ENCODE measurements around the gene CARM1. TPM values are rescaled to one million over a fixed set of nuclear protein-coding genes. Genes with fewer than 3 reads are reported as not detected.

CARM1 gene
- total and polyA plus RNA-seq, 2 of the 13 experiments (the other 11 are each of a cell fraction or from before 2014, with no cell fraction given) = 27.6 to 55.8 TPM

DNA sequence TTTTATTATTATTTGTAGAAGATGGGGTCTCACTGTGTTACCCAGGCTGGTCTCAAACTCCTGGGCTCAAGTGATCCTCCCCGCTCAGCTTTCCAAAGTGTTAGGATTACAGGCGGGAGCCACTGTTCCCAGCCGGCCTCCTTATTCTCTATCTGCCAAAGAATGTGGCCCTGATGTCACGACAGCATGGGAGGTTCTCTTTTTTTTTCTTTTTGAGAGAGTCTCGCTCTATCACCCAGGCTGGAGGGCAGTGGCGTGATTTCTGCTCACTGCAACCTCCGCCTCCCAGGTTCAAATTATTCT, 23.5 kb downstream of the CARM1 start:
- Histone ChIP-seq H3K27ac (ENCODE audit: extremely low read length, insufficient read depth, low read length) (no peak overlapping the region), H2AFZ (ENCODE audit: low read length) (no peak overlapping the region), H3K27me3 (ENCODE audit: control insufficient read depth in 1 of 2, insufficient read depth in 2 of 2, low read length in 2 of 2) (no peaks in the 10 kb centered on the region), H3K4me1 (ENCODE audit: insufficient read depth, low read length) (peaks cover 15% of the 10 kb centered on the region), H4K20me1 (ENCODE audit: insufficient read depth, low read length) (peaks cover 26% of the 10 kb centered on the region; the same call in 1 of the 2 replicates), H3K4me2 (ENCODE audit: low read depth, low read length) (no peak overlapping the region), H3K36me3 (replicated peaks in 1 of 2; ENCODE audit: control insufficient read depth in 1 of 2, insufficient read depth in 2 of 2, low read length in 2 of 2) (peaks cover 0 to 5% of the 10 kb centered on the region in 2 experiments; a peak in 3 of 5 replicates), H3K9me3 (ENCODE audit: low read length) (no peaks in the 10 kb centered on the region), H3K79me2 (ENCODE audit: insufficient read depth, low read length) (peaks cover 32% of the 10 kb centered on the region), H3K4me3 (replicated peaks in 1 of 3; ENCODE audit: insufficient read depth in 1 of 3, low read depth in 2 of 3, low read length in 3 of 3) (no peak overlapping the region), H3K9ac (ENCODE audit: insufficient read depth, low read depth, low read length) (no peak overlapping the region)
- POLR2A ChIA-PET = no interaction called here
- ATAC-seq (no peak), DNase-seq (ENCODE audit: low spot score) (no peak), FAIRE-seq (no peak)
- WGBS (ENCODE audit: low lambda C conversion rate) = 95% methylated on average over 7 of the region's 7 CpGs
- CTCF ChIA-PET (ENCODE audit: low intra/inter-chr PET ratio, low total read pairs) = no interaction called here
- TF ChIP-seq POLR2A (IDR thresholded peaks at IDR 0.05; ENCODE audit: insufficient read depth in 1 of 2, low read depth in 2 of 2, low read length in 2 of 2) (no peak), MAZ (IDR thresholded peaks at IDR 0.05; ENCODE audit: borderline replicate concordance, low read depth, low read length) (no peak), MAZ (CRISPR knock-in tag; IDR thresholded peaks at IDR 0.05; ENCODE audit: low read depth) (no peak), KDM5B (CRISPR knock-in tag; IDR thresholded peaks at IDR 0.05; ENCODE audit: borderline replicate concordance) (no peak), ZFP36L2 (CRISPR knock-in tag; IDR thresholded peaks at IDR 0.05) (no peak), ZNF816 (CRISPR knock-in tag; IDR thresholded peaks at IDR 0.05; ENCODE audit: borderline replicate concordance) (no peak), ONECUT2 (CRISPR knock-in tag; IDR thresholded peaks at IDR 0.05) (no peak), FOXO1 (CRISPR knock-in tag; IDR thresholded peaks at IDR 0.05) (no peak), ZNF607 (CRISPR knock-in tag; IDR thresholded peaks at IDR 0.05; ENCODE audit: borderline replicate concordance) (no peak)
- TF ChIP-seq, protein P1, sequence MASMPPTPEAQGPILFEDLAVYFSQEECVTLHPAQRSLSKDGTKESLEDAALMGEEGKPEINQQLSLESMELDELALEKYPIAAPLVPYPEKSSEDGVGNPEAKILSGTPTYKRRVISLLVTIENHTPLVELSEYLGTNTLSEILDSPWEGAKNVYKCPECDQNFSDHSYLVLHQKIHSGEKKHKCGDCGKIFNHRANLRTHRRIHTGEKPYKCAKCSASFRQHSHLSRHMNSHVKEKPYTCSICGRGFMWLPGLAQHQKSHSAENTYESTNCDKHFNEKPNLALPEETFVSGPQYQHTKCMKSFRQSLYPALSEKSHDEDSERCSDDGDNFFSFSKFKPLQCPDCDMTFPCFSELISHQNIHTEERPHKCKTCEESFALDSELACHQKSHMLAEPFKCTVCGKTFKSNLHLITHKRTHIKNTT (CRISPR knock-in tag; IDR thresholded peaks at IDR 0.05) = no peak
- TF ChIP-seq, protein P2, sequence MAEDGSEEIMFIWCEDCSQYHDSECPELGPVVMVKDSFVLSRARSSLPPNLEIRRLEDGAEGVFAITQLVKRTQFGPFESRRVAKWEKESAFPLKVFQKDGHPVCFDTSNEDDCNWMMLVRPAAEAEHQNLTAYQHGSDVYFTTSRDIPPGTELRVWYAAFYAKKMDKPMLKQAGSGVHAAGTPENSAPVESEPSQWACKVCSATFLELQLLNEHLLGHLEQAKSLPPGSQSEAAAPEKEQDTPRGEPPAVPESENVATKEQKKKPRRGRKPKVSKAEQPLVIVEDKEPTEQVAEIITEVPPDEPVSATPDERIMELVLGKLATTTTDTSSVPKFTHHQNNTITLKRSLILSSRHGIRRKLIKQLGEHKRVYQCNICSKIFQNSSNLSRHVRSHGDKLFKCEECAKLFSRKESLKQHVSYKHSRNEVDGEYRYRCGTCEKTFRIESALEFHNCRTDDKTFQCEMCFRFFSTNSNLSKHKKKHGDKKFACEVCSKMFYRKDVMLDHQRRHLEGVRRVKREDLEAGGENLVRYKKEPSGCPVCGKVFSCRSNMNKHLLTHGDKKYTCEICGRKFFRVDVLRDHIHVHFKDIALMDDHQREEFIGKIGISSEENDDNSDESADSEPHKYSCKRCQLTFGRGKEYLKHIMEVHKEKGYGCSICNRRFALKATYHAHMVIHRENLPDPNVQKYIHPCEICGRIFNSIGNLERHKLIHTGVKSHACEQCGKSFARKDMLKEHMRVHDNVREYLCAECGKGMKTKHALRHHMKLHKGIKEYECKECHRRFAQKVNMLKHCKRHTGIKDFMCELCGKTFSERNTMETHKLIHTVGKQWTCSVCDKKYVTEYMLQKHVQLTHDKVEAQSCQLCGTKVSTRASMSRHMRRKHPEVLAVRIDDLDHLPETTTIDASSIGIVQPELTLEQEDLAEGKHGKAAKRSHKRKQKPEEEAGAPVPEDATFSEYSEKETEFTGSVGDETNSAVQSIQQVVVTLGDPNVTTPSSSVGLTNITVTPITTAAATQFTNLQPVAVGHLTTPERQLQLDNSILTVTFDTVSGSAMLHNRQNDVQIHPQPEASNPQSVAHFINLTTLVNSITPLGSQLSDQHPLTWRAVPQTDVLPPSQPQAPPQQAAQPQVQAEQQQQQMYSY (CRISPR knock-in tag; IDR thresholded peaks at IDR 0.05) = no peak
- intact Hi-C loops (cut with micrococcal nuclease; ENCODE audit: unreplicated experiment) (no loop called here), in situ Hi-C loops (cut with HindIII; ENCODE audit: extremely low pct_ligation_motif_present, low pct_unique_long_range_greater_than_20kb) (no loop called here)
- BruUV-seq (replicated peaks) = no TSS peak
